COR-L47 (cell line): ENCODE measurements around the gene ENSA.
"Not testable (repeated sequence)": the region's sequence is repeated elsewhere in the genome, so short reads cannot be mapped to it uniquely, and the experiment has no call there.

ENCODE experiments used
- DNase-seq: peaks from one replicate; lab custom pipeline; 2025; lab: John Stamatoyannopoulos, UW

ENSA gene

DNA sequence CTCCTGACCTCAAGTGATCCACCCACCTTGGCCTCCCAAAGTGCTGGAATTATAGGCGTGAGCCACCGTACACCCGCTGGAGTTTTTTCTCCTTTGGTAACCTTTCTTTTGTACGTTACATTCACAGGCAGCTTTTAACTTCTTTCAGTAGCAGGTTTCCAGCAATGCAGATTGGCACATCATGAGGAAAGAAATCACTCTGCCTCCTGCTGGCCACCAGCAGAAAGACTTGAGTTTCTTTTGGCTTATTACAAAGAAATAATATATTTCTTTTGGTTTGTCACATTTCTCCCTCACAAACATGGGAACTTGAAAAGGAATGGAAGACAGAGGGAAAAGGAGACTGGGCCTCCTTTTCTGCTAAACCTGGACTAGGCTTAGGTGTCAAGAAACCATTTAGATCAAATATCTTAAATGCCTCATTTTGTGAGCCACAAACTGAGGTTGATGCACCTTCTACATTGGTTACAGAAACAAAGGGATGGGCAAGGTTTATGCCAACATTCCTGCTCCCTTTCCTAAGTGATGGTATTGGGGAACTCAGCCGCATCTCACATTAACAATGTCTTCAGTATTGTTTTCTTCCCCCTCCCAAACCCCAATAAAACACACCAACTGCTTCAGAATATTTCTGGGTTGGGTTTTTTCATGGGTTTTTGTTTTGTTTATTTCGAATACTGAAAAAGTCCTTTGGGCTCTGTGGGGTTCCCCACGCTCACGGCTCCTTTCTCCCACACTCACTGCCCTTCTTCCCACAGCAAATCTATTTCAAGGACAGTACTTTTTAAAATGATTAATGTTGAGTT, 7.7 kb downstream of the ENSA start:
- DNase-seq: no peak

DNA sequence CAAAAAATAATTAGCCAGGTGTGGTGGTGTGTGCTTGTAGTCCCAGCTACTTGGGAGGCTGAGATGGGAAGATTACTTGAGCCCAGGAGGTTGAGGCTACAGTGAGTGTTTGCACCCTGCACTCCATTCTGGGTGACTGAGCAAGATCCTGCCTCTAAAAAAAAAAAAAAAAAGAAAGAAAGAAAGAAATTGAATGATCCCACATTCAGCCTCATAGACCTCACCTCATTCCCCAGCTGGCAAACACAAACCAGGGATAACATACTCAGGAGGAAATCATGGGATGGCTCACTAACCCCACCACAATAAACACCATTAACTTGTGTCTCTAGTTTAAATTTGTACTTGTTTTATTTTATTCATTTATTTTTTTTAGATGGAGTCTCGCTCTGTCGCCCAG, 8.5 kb downstream of the ENSA start:
- no peak for DNase-seq

- peak; percentile 42 for DNase-seq
Measured at GRCh38 chr1:150619576-150620509, 9.6 kb downstream of the ENSA start.

GRCh38 chr1:150615346-150616201, 13.8 kb downstream of the ENSA start:
- DNase-seq: no peak

GRCh38 chr1:150613061-150613920, 16.1 kb downstream of the ENSA start:
- DNase-seq: peak; percentile 92

DNA sequence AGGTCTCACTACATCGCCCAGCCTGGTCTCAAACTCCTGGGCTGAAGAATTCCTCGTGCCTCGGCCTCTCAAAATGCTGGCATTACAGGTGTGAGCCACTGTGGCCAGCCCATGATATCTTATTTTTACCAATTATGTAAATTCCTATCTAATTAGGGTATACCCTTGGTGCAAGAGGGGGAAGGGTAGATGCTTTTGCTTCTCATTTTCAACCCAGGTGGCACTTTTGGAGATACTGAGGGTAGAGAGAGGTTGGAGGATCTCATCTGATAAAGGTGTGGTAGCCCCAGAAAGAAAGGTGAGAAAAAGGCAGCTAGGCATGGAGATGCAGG, 17.4 kb downstream of the ENSA start:
- no peak for DNase-seq

DNA sequence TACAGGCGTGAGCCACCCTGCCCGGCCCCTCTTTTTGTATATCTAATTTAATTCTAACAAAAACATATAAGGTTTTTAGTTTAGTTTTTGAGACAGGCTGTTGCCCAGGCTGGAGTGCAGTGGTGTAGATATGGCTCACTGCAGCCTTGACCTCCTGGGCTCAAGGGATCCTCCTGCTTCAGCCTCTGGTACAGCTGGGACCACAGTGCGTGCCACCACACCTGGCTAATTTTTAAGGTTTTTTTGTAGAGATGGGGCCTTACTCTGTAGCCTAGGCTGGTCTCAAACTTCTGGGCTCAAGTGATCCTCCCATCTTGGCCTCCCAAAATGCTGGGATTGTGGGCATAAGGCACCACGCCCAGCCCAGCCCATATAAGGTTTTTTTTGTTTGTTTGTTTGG, 18.8 kb downstream of the ENSA start:
- DNase-seq: no peak

- no peak for DNase-seq
Measured at GRCh38 chr1:150609732-150610131, 19.7 kb downstream of the ENSA start.

DNA sequence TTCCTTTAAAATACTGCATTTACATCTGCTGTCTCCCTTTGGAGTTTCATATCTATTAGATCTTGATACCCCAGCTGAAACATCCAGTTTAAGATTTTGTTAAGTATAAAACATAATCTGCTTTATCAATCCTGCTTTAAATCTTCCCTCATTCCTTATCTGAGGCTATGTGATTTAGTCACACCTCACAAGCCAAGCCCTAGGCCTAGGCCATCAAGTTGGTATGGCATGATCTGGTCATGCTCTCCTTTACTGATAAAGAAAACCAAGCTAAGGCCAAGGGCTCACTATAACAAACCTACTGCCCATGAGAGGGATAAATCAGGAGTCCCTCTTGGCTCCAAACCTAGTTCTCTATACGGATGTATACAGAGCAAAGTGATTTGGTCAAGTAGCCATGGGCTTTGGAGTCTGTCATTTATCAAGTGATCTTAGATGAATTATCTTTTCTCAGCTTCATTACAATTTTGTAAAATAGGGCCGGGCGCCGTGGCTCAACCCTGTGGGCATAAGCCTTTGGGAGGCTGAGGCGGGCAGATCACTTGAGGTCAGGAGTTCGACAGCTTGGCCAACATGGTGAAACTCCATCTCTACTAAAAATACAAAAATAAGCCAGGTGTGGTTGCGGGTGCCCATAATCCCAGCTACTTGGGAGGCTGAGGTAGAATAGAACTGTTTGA, 22.8 kb downstream of the ENSA start:
- no peak for DNase-seq

- not testable (repeated sequence) for DNase-seq
Measured at GRCh38 chr1:150605451-150605731, 24.0 kb downstream of the ENSA start.

DNA sequence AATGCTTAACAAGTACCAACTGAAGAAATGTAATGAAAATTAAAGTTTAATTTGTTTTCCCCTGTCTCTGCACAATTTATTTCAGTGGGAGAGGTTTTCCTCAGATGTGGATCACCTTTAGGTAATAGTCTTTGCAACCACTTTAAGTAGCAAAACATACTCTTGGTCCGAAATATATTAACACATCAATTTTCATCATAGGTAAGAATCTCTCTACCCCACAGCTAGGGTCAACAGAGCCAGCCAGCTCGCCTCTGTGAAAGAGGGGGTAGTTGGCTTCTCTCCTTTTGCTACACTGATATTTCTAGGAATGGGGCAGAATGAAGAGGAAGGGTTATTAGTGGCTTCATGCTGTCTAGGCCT, 25.2 kb downstream of the ENSA start:
- DNase-seq: no peak

DNA sequence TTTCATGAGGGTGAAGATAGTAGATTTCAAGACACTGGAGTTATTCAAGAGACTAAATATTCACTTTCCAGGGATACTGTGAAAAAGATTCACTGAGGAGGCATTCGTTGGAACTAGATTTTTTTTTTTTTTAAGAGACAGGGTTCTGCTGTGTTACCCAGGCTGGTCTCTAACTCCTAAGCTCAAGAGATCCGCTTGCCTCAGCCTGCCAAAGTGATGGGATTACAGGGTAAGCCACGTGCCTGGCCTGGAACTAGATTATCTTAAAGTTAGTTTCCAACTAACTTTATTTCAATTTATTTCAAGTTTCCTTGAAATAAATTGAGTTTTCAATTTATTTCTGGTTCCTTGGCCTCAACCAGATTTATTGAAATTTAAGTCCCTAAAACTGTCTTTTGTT, 25.7 kb downstream of the ENSA start:
- DNase-seq: no peak

GRCh38 chr1:150602372-150602771, 27.0 kb downstream of the ENSA start:
- not testable (repeated sequence) for DNase-seq

GRCh38 chr1:150601540-150601939, 27.9 kb downstream of the ENSA start:
- no peak for DNase-seq

- DNase-seq: not testable (repeated sequence)
Measured at GRCh38 chr1:150598346-150598745, 31.1 kb downstream of the ENSA start.

GRCh38 chr1:150596976-150597375, 32.4 kb downstream of the ENSA start:
- no peak for DNase-seq

DNA sequence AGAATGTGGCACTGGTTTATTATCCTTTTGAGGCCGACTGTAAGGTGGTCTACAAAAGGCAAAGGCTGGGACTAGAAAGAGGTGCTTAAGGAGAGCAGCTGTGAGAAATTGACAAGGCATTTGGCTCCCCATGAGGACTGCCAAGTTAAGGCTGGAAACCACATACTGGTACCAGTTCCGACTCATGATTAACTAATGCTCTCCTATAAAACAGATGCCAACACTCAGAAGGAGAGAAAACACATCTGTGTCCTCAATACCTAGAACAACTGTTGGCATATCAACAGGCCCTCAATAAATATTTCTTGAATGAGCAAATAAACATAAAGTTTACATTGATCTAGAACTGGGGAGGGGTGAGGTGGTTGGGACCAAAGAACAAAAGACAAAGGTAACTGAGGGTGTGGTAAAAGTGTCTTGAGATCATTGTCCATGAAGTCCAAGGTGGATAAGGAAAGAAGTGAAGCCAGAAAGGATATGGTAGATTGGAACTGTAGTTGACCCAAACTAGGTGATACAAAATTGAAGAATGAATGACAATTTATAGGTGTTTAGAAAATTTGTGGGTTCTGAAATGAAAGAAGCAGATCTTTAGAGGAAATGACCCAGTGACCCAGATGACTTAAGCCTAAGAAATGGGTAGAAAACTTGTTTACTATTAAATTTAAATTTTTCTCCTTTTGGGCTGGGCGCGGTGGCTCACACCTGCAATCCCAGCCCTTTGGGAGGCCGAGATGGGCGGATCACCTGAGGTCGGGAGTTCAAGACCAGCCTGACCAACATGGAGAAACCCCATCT, 33.1 kb downstream of the ENSA start:
- DNase-seq: no peak

DNA sequence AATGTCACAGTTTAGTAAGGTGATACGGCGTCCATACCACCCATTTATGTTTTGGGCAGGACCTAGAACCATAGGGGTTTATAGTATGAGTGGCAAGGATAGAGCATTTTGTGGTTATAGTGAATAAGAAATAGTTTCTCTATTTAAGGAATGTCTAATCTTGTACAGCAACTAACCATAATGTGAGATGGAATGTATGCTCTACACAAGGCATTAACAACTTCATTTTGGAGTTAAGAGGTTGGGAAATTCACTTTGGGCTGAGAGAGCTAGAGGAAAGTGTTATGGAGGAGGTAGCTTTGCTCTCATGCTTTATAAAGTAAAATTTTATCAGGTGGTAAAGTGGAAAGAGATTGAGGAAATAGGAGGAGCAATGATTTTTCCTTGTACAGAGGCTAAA, 47.0 kb downstream of the ENSA start:
- DNase-seq: no peak

- DNase-seq: not testable (repeated sequence)
Measured at GRCh38 chr1:150581962-150582361, 47.5 kb downstream of the ENSA start.

DNA sequence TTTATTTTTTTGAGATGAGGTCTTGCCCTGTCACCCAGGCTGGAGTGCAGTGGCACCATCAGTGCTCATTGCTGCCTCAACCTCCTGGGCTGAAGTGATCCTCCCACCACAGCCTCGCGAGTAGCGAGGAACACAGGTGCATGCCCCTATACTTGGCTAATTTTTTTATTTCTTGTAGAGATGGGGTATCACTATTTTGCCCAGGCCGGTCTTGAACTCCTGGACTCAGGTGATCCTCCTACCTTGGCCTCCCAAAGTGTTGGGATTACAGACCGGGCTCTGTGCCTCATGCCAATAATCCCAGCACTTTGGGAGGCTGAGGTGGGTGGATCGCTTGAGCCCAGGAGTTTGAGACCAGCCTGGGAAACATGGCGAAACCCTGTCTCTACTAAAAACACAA, 48.0 kb downstream of the ENSA start:
- DNase-seq: not testable (repeated sequence)
